ENCODE measurements around the gene DYNLT1.
"Not testable (repeated sequence)": the region's sequence is repeated elsewhere in the genome, so short reads cannot be mapped to it uniquely, and the experiment has no call there.

The DYNLT1 gene

DNA sequence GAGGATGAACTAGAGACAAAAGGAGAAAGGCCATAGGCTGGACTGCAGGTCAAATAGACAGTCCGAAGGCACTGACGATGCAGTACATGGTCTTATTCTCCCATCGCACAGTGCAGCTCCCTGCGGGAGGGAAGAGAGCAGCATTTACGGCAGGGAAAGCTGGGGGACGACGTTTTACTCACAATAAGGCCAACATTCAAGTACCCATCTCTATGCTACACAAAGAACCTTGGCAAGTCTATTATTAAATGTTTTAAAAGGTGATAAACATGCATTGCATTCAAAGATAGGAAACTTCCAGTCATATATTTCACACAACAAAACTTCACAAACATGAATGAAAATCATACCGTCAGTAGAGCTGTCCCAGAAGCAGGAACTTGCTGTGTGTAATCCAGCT is 7.8 kb downstream of the DYNLT1 start:
- no peaks in the 10 kb centered on the region for H3K27me3 ChIP-seq (ENCODE audit: insufficient read depth, poor library complexity, severe bottlenecking)
- no peak overlapping the region for H3K4me3 ChIP-seq (replicated peaks; ENCODE audit: insufficient read depth, low read length)
- no peak overlapping the region for H3K27ac ChIP-seq (replicated peaks)
- DNase-seq (ENCODE audit: low read depth in 1 of 2, low spot score in 1 of 2), result no peak
- TF ChIP-seq SPI1 (IDR thresholded peaks at IDR 0.05; ENCODE audit: borderline replicate concordance, low read depth) (no peak), GABPA (IDR thresholded peaks at IDR 0.05; ENCODE audit: low read depth) (no peak), POLR2AphosphoS5 (IDR thresholded peaks at IDR 0.05; ENCODE audit: low read depth) (no peak)
- TF ChIP-seq, protein P1, sequence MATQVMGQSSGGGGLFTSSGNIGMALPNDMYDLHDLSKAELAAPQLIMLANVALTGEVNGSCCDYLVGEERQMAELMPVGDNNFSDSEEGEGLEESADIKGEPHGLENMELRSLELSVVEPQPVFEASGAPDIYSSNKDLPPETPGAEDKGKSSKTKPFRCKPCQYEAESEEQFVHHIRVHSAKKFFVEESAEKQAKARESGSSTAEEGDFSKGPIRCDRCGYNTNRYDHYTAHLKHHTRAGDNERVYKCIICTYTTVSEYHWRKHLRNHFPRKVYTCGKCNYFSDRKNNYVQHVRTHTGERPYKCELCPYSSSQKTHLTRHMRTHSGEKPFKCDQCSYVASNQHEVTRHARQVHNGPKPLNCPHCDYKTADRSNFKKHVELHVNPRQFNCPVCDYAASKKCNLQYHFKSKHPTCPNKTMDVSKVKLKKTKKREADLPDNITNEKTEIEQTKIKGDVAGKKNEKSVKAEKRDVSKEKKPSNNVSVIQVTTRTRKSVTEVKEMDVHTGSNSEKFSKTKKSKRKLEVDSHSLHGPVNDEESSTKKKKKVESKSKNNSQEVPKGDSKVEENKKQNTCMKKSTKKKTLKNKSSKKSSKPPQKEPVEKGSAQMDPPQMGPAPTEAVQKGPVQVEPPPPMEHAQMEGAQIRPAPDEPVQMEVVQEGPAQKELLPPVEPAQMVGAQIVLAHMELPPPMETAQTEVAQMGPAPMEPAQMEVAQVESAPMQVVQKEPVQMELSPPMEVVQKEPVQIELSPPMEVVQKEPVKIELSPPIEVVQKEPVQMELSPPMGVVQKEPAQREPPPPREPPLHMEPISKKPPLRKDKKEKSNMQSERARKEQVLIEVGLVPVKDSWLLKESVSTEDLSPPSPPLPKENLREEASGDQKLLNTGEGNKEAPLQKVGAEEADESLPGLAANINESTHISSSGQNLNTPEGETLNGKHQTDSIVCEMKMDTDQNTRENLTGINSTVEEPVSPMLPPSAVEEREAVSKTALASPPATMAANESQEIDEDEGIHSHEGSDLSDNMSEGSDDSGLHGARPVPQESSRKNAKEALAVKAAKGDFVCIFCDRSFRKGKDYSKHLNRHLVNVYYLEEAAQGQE (IDR thresholded peaks at IDR 0.05; ENCODE audit: insufficient replicate concordance, low read depth), result no peak
- TF ChIP-seq, protein P2, sequence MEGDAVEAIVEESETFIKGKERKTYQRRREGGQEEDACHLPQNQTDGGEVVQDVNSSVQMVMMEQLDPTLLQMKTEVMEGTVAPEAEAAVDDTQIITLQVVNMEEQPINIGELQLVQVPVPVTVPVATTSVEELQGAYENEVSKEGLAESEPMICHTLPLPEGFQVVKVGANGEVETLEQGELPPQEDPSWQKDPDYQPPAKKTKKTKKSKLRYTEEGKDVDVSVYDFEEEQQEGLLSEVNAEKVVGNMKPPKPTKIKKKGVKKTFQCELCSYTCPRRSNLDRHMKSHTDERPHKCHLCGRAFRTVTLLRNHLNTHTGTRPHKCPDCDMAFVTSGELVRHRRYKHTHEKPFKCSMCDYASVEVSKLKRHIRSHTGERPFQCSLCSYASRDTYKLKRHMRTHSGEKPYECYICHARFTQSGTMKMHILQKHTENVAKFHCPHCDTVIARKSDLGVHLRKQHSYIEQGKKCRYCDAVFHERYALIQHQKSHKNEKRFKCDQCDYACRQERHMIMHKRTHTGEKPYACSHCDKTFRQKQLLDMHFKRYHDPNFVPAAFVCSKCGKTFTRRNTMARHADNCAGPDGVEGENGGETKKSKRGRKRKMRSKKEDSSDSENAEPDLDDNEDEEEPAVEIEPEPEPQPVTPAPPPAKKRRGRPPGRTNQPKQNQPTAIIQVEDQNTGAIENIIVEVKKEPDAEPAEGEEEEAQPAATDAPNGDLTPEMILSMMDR (IDR thresholded peaks at IDR 0.05; ENCODE audit: insufficient read depth, low read length), result no peak

DNA sequence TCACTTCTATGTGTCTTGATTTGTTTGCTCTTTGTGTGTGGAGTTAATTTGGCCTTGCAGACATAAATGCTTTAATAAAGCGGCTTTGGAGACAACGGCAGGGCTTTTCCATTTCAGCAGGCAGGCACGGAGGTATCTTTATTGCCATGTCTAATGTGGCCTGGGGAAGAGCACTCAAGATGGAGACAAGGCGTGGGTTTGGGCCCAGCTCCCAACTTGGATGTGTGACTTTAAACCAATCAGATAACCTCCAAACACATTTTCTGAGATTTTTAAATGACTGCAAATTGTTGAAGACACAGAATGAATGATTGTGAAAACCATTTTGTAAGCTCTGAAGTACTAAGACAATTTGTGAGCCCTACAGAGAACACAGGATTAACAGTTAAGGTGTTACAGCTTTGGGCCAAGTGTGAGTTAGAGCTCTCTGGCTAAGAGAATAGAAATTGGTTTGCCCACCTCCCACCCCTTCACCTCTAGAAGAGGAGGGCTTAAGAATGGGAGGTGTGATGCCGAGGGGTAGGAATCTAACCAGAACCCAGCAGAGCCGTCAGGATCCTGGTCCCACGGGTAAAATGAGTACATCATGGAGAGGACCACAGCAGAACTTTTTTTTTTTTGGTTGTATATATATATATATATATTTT is 9.0 kb downstream of the DYNLT1 start:
- TF ChIP-seq, protein P2 (IDR thresholded peaks at IDR 0.05; ENCODE audit: insufficient read depth, low read length), result no peak
- TF ChIP-seq SPI1 (IDR thresholded peaks at IDR 0.05; ENCODE audit: borderline replicate concordance, low read depth) (no peak), POLR2AphosphoS5 (IDR thresholded peaks at IDR 0.05; ENCODE audit: low read depth) (no peak), GABPA (IDR thresholded peaks at IDR 0.05; ENCODE audit: low read depth) (no peak)
- TF ChIP-seq, protein P1 (IDR thresholded peaks at IDR 0.05; ENCODE audit: insufficient replicate concordance, low read depth), result no peak
- Histone ChIP-seq H3K27ac (replicated peaks) (no peak overlapping the region), H3K27me3 (ENCODE audit: insufficient read depth, poor library complexity, severe bottlenecking) (no peaks in the 10 kb centered on the region), H3K4me3 (replicated peaks; ENCODE audit: insufficient read depth, low read length) (no peak overlapping the region)
- DNase-seq (ENCODE audit: low read depth in 1 of 2, low spot score in 1 of 2), result no peak

DNA sequence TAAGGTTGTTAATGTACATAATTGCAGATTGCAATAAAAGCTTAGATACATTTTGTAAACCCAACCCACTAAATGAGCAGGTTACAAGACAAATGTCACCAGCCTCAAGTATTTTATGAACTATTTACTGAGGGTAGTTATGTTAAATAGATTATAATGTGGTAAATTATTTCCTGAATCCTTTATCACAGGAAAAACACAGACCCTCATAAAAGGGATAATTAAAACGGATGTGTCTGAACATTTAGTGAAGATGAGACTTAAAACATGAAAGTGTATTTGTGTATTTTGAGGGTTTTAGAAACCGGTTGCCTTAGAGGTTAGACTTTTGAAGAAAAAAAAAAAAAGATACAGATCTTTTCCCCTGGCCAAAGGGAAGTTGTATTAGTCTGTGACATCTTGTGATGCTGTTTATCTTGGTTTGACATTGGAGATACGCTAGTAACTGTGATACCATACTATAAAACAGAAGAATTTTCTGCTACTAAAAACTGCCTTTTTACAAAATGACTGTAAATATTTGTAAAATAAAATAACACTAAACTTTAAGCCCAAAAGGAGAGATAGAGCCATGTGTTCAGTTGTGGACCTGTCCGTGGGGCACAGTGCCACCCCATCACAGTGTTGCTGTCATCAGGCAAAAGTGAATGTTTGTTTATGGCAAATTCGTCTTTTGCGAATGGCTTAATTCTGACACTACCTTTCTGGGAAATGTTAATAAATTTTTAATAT is 9.7 kb downstream of the DYNLT1 start:
- TF ChIP-seq POLR2AphosphoS5 (IDR thresholded peaks at IDR 0.05; ENCODE audit: low read depth) (no peak), SPI1 (IDR thresholded peaks at IDR 0.05; ENCODE audit: borderline replicate concordance, low read depth) (no peak)
- Histone ChIP-seq H3K27ac (replicated peaks) (no peak overlapping the region), H3K4me3 (replicated peaks; ENCODE audit: insufficient read depth, low read length) (no peak overlapping the region), H3K27me3 (ENCODE audit: insufficient read depth, poor library complexity, severe bottlenecking) (no peaks in the 10 kb centered on the region)
- DNase-seq (ENCODE audit: low read depth in 1 of 2, low spot score in 1 of 2), result no peak

DNA sequence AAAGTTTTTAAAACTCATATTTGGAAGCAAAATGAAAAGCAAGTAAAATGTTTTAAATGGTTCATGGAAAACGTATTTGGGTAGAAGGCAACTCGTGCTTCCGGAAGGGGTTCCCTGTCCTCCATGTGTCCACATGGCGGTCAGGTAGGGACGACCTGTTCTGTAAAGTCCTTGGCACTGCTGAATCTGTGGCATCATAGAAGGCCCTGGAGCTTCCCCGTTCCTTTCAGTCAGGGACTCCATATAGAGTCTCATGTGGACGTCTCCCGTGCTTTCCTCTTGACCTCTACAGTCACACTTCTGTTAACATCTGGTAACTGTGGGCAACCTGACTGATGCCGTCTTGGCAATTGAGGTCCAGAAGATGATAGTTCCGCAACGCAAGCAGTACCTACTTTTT is 11.4 kb downstream of the DYNLT1 start:
- H3K27ac ChIP-seq (replicated peaks), result no peak overlapping the region
- TF ChIP-seq GABPA (IDR thresholded peaks at IDR 0.05; ENCODE audit: low read depth), result no peak
- TF ChIP-seq POLR2AphosphoS5 (IDR thresholded peaks at IDR 0.05; ENCODE audit: low read depth), result no peak
- TF ChIP-seq, protein P2 (IDR thresholded peaks at IDR 0.05; ENCODE audit: insufficient read depth, low read length), result no peak
- TF ChIP-seq, protein P1 (IDR thresholded peaks at IDR 0.05; ENCODE audit: insufficient replicate concordance, low read depth), result no peak
- TF ChIP-seq SPI1 (IDR thresholded peaks at IDR 0.05; ENCODE audit: borderline replicate concordance, low read depth), result no peak
- H3K4me3 ChIP-seq (replicated peaks; ENCODE audit: insufficient read depth, low read length), result no peak overlapping the region
- no peaks in the 10 kb centered on the region for H3K27me3 ChIP-seq (ENCODE audit: insufficient read depth, poor library complexity, severe bottlenecking)
- DNase-seq (ENCODE audit: low read depth in 1 of 2, low spot score in 1 of 2), result no peak

DNA sequence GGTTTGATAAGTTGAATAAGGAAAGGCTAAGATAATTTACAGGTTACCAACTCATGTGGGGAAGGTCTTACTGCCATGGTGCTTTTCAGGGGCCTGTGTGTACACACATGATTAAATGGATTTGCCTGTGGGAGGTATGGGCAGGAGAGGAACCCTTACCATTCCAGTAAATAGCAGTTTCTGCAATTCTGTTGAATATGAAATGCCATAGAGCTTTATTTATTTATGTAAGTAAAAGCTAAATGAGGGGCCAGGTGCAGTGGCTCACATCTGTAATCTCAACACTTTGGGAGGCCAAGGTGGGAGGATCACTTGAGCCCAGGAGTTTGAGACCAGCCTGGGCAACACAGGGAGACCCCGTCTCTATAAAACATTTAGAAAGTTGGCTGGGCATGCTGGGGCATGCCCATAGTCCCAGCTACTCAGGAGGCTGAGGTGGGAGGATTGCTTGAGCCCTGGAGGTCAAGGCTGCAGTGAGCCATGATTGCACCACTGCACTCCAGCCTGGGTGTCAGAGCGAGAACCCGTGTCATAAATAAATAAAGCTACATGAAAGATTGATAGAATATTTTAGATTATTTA is 11.9 kb downstream of the DYNLT1 start:
- not testable (repeated sequence) for DNase-seq (ENCODE audit: low read depth in 1 of 2, low spot score in 1 of 2); H3K27ac ChIP-seq (replicated peaks); H3K27me3 ChIP-seq (ENCODE audit: insufficient read depth, poor library complexity, severe bottlenecking); H3K4me3 ChIP-seq (replicated peaks; ENCODE audit: insufficient read depth, low read length)
